ENCODE data around the gene DSCAML1.

Gene DSCAML1

DNA sequence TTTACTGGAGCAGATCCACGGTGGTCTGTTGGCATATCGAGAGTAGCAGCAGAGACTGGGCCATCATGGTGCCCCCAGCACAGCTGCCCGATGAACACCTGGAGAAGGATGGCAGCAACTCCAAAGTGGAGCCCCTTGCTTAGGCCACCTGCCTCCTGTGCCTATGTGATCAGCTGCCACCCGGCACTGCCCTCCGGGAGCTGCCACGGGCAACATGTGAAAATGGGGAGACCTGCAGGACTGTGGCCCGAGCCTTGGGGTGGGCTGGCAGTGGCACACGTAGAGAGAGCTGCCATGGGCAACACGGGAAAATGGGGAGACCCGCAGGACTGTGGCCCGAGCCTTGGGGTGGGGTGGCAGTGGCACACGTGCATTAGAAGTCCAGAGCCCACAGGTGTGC lies 24.4 kb upstream of the DSCAML1 start:
- H3K36me3 Mint-ChIP-seq (ENCODE audit: low read depth), result no peaks in the 10 kb centered on the region
- peaks cover 30% of the 10 kb centered on the region for H3K27me3 Mint-ChIP-seq (ENCODE audit: low read depth, poor library complexity)
- TF ChIP-seq, protein P1, sequence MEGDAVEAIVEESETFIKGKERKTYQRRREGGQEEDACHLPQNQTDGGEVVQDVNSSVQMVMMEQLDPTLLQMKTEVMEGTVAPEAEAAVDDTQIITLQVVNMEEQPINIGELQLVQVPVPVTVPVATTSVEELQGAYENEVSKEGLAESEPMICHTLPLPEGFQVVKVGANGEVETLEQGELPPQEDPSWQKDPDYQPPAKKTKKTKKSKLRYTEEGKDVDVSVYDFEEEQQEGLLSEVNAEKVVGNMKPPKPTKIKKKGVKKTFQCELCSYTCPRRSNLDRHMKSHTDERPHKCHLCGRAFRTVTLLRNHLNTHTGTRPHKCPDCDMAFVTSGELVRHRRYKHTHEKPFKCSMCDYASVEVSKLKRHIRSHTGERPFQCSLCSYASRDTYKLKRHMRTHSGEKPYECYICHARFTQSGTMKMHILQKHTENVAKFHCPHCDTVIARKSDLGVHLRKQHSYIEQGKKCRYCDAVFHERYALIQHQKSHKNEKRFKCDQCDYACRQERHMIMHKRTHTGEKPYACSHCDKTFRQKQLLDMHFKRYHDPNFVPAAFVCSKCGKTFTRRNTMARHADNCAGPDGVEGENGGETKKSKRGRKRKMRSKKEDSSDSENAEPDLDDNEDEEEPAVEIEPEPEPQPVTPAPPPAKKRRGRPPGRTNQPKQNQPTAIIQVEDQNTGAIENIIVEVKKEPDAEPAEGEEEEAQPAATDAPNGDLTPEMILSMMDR (IDR thresholded peaks at IDR 0.05), result no peak
- H3K27ac Mint-ChIP-seq, result no peak overlapping the region
- no peak overlapping the region for H3K4me3 Mint-ChIP-seq
- no peaks in the 10 kb centered on the region for H3K9me3 Mint-ChIP-seq
- H3K4me1 Mint-ChIP-seq, result peaks cover 40% of the 10 kb centered on the region
- no peak for DNase-seq

DNA sequence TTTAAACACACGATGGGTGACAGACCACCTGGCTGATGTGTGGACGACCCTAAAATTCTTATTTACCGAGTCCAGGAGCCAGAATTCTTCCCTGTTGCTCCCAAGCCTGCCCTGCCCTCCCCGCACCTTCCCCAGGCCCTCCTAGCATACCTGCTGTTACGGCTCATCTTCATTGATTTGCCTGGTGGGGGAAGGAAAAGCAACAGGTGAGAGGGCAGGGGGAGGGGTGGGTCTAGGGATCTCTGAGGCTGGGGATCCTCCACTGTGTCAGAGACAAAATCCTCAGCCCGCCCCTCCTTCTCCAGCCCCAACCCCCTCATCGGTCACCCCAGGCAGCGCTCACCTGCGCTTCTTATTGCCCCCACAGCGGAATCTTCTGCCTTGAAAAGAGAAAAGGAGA lies 23.5 kb upstream of the DSCAML1 start:
- no peak for DNase-seq
- peaks cover 49% of the 10 kb centered on the region for H3K4me1 Mint-ChIP-seq
- no peaks in the 10 kb centered on the region for H3K36me3 Mint-ChIP-seq (ENCODE audit: low read depth)
- no peak overlapping the region for H3K27ac Mint-ChIP-seq
- no peak overlapping the region for H3K4me3 Mint-ChIP-seq
- peaks cover 29% of the 10 kb centered on the region for H3K27me3 Mint-ChIP-seq (ENCODE audit: low read depth, poor library complexity)
- H3K9me3 Mint-ChIP-seq, result no peaks in the 10 kb centered on the region
- TF ChIP-seq, protein P1 (IDR thresholded peaks at IDR 0.05), result no peak

DNA sequence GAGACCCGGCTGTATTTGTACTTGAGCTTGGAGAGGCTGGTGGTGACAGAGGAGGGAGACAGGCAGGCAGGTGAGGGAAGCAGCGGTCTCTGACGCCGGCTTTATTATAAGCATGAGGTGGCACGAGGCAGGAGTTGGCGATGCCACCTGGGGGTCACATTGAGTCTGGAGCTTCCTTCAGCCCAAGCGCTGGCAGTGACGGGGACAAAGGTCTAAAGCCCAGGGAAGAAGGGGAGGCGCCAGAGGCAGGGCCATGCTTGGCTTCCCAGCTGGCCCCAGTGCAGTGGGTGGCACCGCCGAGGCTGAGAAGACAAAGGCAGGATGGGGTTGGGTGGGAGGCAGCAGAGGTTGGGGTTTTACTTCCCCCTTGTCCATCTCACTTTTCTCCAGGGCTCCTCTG lies 23.1 kb upstream of the DSCAML1 start:
- Mint-ChIP-seq H3K4me1 (peaks cover 53% of the 10 kb centered on the region), H3K4me3 (no peak overlapping the region), H3K36me3 (ENCODE audit: low read depth) (no peaks in the 10 kb centered on the region), H3K27me3 (ENCODE audit: low read depth, poor library complexity) (peaks cover 25% of the 10 kb centered on the region), H3K27ac (no peak overlapping the region), H3K9me3 (no peaks in the 10 kb centered on the region)
- no peak for DNase-seq
- TF ChIP-seq, protein P1 (IDR thresholded peaks at IDR 0.05), result no peak

DNA sequence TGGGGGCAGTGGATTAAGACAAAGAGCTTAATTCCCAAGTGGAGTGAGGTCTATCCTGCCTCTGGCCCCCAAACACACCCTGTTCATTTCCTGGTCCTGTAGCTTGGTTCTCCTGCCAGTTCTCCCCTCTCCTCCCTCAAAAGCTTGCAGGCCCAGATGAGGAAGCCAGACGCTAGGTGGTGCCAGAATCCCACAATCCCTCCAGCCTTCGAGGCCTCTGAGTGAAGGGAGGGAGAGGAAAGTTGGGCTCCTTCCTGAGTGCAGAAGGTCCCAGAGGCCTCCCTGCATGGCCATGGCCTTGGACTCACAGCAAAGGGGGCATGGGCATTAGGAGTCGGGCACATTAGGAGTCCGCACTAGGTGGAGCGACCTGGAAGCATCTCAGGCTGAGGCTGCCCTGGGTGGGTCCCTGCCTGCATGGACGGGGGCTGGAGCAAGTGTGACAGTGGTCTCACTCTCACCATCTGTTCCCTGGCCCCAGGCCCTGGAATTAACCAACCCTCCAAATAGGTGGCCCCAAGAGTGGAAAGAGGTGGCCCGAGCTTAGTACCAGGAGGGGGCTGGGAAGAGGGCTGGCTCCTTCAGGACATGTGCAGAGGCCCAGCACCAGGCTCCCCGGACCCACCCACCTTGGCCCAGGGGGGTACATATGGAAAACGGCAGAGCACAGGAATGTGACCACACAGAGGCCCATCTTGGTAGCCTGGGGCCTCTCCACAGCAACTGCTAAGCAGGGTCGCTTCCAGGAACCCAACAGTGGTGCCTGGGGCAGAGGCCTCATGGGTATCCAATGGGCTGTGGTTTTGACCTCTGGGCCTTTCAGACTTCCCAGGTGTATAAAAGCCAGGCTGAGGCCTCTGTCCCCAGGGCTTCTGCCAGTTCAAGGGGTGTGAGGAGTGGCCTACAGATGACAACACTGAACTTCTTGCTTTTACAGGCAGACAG lies 22.4 kb upstream of the DSCAML1 start:
- Mint-ChIP-seq H3K9me3 (no peaks in the 10 kb centered on the region), H3K27ac (no peak overlapping the region), H3K36me3 (ENCODE audit: low read depth) (no peaks in the 10 kb centered on the region), H3K4me1 (peaks cover 60% of the 10 kb centered on the region), H3K4me3 (no peak overlapping the region), H3K27me3 (ENCODE audit: low read depth, poor library complexity) (peaks cover 18% of the 10 kb centered on the region)
- peak; percentile 78 for DNase-seq
- TF ChIP-seq, protein P1 (IDR thresholded peaks at IDR 0.05), result peak; percentile 68

DNA sequence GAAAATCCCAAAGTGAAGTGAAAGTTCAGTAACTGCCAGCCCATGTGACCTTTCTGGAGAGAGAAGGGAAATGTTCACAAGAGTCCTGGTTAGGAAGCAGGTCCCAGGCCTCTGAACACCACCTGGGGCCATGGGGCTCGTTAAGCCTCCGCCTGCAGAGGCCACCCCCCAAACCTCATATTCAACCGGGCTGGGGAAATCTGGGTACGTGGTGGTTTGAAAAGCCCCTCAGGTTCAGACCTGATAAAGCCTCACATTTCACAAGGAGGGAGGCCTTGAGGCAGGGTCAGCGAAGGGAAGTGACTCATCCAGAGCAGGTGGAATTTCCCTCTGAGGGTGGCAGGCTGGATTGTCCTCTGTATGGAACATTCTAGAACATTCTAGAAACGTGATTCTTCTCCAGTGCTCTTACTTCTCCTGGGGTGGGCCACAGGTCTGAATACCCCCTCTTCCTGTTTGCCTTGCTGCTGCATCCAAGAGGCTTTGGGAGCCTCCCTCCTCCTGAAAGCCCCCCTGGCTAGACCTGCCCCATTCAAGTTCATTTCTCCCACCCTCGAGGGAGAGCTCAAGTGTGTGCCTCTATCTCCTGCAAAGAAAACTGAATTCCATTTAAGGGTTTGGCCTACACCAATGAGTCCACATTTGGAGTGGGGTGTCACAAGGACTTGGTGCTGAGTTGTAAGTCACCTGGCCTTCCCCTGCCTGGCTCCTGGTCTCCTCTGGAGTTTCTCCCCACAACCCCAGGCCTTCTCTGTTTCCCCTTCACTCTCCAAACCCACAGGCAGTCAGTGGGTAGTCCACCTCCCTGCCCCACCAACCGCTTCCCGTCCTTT lies 21.2 kb upstream of the DSCAML1 start:
- TF ChIP-seq, protein P1 (IDR thresholded peaks at IDR 0.05), result peak; percentile 12
- no peaks in the 10 kb centered on the region for H3K9me3 Mint-ChIP-seq
- H3K4me1 Mint-ChIP-seq, result peaks cover 64% of the 10 kb centered on the region
- no peak overlapping the region for H3K4me3 Mint-ChIP-seq
- no peaks in the 10 kb centered on the region for H3K36me3 Mint-ChIP-seq (ENCODE audit: low read depth)
- H3K27me3 Mint-ChIP-seq (ENCODE audit: low read depth, poor library complexity), result peaks cover 16% of the 10 kb centered on the region
- no peak overlapping the region for H3K27ac Mint-ChIP-seq
- no peak for DNase-seq
